ENCODE results near the gene PKN2. TPM values are rescaled to one million over a fixed set of nuclear protein-coding genes. Genes with fewer than 3 reads are reported as not detected.

PKN2 gene
- total and polyA plus RNA-seq, 8 donors = 41.7 to 127 (median 115) TPM

GRCh38 chr1:88768816-88769215, 84.7 kb downstream of the PKN2 start:
- ATAC-seq (peak; percentile 34), DNase-seq (no peak)
- Histone ChIP-seq H3K27me3 (no peaks in the 10 kb centered on the region), H3K27ac (no peak overlapping the region), H3K36me3 (peaks cover 0 to 34% of the 10 kb centered on the region in 2 donors), H3K4me3 (no peak overlapping the region), H3K4me1 (no peaks in the 10 kb centered on the region), H3K9me3 (no peaks in the 10 kb centered on the region)
- intact Hi-C loops (cut with DNase I) = no loop called here
- no peak for TF ChIP-seq CTCF (IDR thresholded peaks at IDR 0.05)

- Histone ChIP-seq H3K4me3 (no peak overlapping the region), H3K4me1 (no peaks in the 10 kb centered on the region), H3K27me3 (no peaks in the 10 kb centered on the region), H3K27ac (peak overlapping the region in 1 of 2 donors; percentile 28), H3K9me3 (no peaks in the 10 kb centered on the region), H3K36me3 (peaks cover 0 to 73% of the 10 kb centered on the region in 2 donors)
- no peak for TF ChIP-seq CTCF (IDR thresholded peaks at IDR 0.05)
- ATAC-seq (peak; percentile 23), DNase-seq (no peak)
- intact Hi-C loops (cut with DNase I) = no loop called here
These were observed 89.6 kb downstream of the PKN2 start for GRCh38 chr1:88773540-88774150.

- ATAC-seq (peak; percentile 61), DNase-seq (no peak)
- Histone ChIP-seq H3K27me3 (no peaks in the 10 kb centered on the region), H3K36me3 (peaks cover 0 to 78% of the 10 kb centered on the region in 2 donors), H3K27ac (peak overlapping the region in 1 of 2 donors; percentile 28), H3K4me1 (no peaks in the 10 kb centered on the region), H3K9me3 (no peaks in the 10 kb centered on the region), H3K4me3 (no peak overlapping the region)
- no peak for TF ChIP-seq CTCF (IDR thresholded peaks at IDR 0.05)
- intact Hi-C loops (cut with DNase I) = no loop called here
These were observed 90.1 kb downstream of the PKN2 start for GRCh38 chr1:88774151-88774556.

- intact Hi-C loops (cut with DNase I) = no loop called here
- Histone ChIP-seq H3K4me3 (no peak overlapping the region), H3K36me3 (peaks cover 0 to 60% of the 10 kb centered on the region in 2 donors)
These were observed 93.6 kb downstream of the PKN2 start for GRCh38 chr1:88777604-88778149.

More at GRCh38 chr1:88777604-88778149, 93.6 kb downstream of the PKN2 start:
- no peak for TF ChIP-seq CTCF (IDR thresholded peaks at IDR 0.05)
- no peaks in the 10 kb centered on the region for H3K9me3 ChIP-seq
- no peak for ATAC-seq
- H3K4me1 ChIP-seq = no peaks in the 10 kb centered on the region
- DNase-seq = no peak
- H3K27me3 ChIP-seq = no peaks in the 10 kb centered on the region
- H3K27ac ChIP-seq = no peak overlapping the region
